Activated B cell treated with CpG ODN at 0.5 μM for 24 hours (primary cell): ENCODE results near the gene SUPT3H. TPM values are rescaled to one million over a fixed set of nuclear protein-coding genes. Genes with fewer than 3 reads are reported as not detected.
A peak's percentile ranks its signal among the peaks of the same experiment; 100 is the strongest.

Experiments
- ATAC-seq: fragments of 200-7000 bp; cut with Tn5 transposase; one replicate; pipeline ENCODE4 v1.10.0; 2021; ENCODE audit warnings: low read depth, mild to moderate bottlenecking, moderate library complexity
- CTCF ChIA-PET: fragments of 350-600 bp; sonication (Branson Sonifier 250); formaldehyde crosslinking; loops from one replicate; lab custom pipeline; 2021; ENCODE audit warnings: antibody characterized with exemption; lab: Charles Lee
- POLR2A ChIA-PET: fragments of 350-600 bp; sonication (Branson Sonifier 250); formaldehyde crosslinking; loops from one replicate; lab custom pipeline; 2021; ENCODE audit warnings: antibody characterized with exemption; lab: Charles Lee
- DNase-seq: peaks from one replicate; pipeline ENCODE4 v3.0.0; 2022
- H3K27ac Mint-ChIP-seq: one replicate; pipeline ENCODE4 v1.8.0; 2020; ENCODE audit warnings: mixed read lengths
- H3K27me3 Mint-ChIP-seq: one replicate; pipeline ENCODE4 v1.8.0; 2021; ENCODE audit warnings: mixed read lengths
- H3K36me3 Mint-ChIP-seq: one replicate; pipeline ENCODE4 v1.8.0; 2021; ENCODE audit warnings: low read depth, mixed read lengths
- H3K4me1 Mint-ChIP-seq: one replicate; pipeline ENCODE4 v1.8.0; 2021; ENCODE audit warnings: mixed read lengths
- H3K4me3 Mint-ChIP-seq: one replicate; pipeline ENCODE4 v1.8.0; 2020; ENCODE audit warnings: mild to moderate bottlenecking, mixed read lengths
- H3K9me3 Mint-ChIP-seq: one replicate; pipeline ENCODE4 v1.8.0; 2020; ENCODE audit warnings: mixed read lengths
- CTCF ChIP-seq: fragments of 200-600 bp; IDR thresholded peaks from one replicate; pipeline ENCODE4 v1.8.0; 2022; ENCODE audit warnings: antibody characterized with exemption, mild to moderate bottlenecking
- intact Hi-C: fragments of 100-400 bp; cut with micrococcal nuclease; formaldehyde crosslinking; loops from one replicate; pipeline ENCODE4 v1.15.1; 2024
- total RNA-seq: library from RNA; stranded (reverse); gene quantifications from 2 replicates; pipeline ENCODE4 v1.2.3, GENCODE V29; 2022

Gene SUPT3H
- total RNA-seq, 1 donor from 2014 or later = 9.9 TPM

- H3K27me3 Mint-ChIP-seq = peaks cover 50% of the 10 kb centered on the region
- H3K4me3 Mint-ChIP-seq = peak overlapping the region; percentile 69
- POLR2A ChIA-PET = interaction anchor here (3.3 kb wide), 1 partner anchor 43 kb away, joined by 16 read pairs; the partner anchor contains the start of gene SUPT3H
- TF ChIP-seq CTCF = no peak
- peak overlapping the region; percentile 76 for H3K27ac Mint-ChIP-seq
- H3K9me3 Mint-ChIP-seq = no peaks in the 10 kb centered on the region
- ATAC-seq (no peak), DNase-seq (peak; percentile 35)
- CTCF ChIA-PET = interaction anchor here (0.7 to 3.2 kb wide), 8 partner anchors 42 to 945 kb away, joined by 3 to 14 read pairs (median 5); partner anchors contain the start of gene SUPT3H
- peaks cover 54% of the 10 kb centered on the region for H3K4me1 Mint-ChIP-seq
- intact Hi-C loops = loop anchor here (2.0 to 5.0 kb wide), 4 partner anchors 127 to 765 kb away; no protein-coding TSS in a partner anchor
- no peaks in the 10 kb centered on the region for H3K36me3 Mint-ChIP-seq
Observed at GRCh38 chr6:45420083-45420908, 42.6 kb upstream of the SUPT3H start.

- POLR2A ChIA-PET = interaction anchor here (3.3 kb wide), 1 partner anchor 42 kb away, joined by 16 read pairs; the partner anchor contains the start of gene SUPT3H
- no peaks in the 10 kb centered on the region for H3K9me3 Mint-ChIP-seq
Observed at GRCh38 chr6:45419571-45420082, 41.9 kb upstream of the SUPT3H start.

GRCh38 chr6:45417436-45417835, 39.7 kb upstream of the SUPT3H start:
- ChIA-PET POLR2A (no interaction called here), CTCF (interaction anchor here (1.0 to 1.1 kb wide), 2 partner anchors 503 to 513 kb away, joined by 3 read pairs; no protein-coding TSS in a partner anchor)
- intact Hi-C loops = no loop called here
- H3K36me3 Mint-ChIP-seq = no peaks in the 10 kb centered on the region
- H3K27ac Mint-ChIP-seq = no peak overlapping the region
- H3K4me1 Mint-ChIP-seq = peaks cover 34% of the 10 kb centered on the region
- H3K9me3 Mint-ChIP-seq = no peaks in the 10 kb centered on the region
- H3K4me3 Mint-ChIP-seq = no peak overlapping the region
- TF ChIP-seq CTCF = no peak
- H3K27me3 Mint-ChIP-seq = peaks cover 41% of the 10 kb centered on the region
- no peak for DNase-seq
- ATAC-seq = no peak

More at GRCh38 chr6:45419571-45420082, 41.9 kb upstream of the SUPT3H start:
- ATAC-seq = peak; percentile 15
- no peaks in the 10 kb centered on the region for H3K36me3 Mint-ChIP-seq
- peaks cover 49% of the 10 kb centered on the region for H3K4me1 Mint-ChIP-seq
- intact Hi-C loops = loop anchor here (2.0 to 5.0 kb wide), 4 partner anchors 128 to 765 kb away; no protein-coding TSS in a partner anchor
- CTCF ChIA-PET = interaction anchor here (0.7 to 3.2 kb wide), 6 partner anchors 42 to 944 kb away, joined by 3 to 14 read pairs (median 4); partner anchors contain the start of gene SUPT3H
- peaks cover 51% of the 10 kb centered on the region for H3K27me3 Mint-ChIP-seq
- no peak overlapping the region for H3K27ac Mint-ChIP-seq
- TF ChIP-seq CTCF = no peak
- DNase-seq = peak; percentile 51
- H3K4me3 Mint-ChIP-seq = peak overlapping the region; percentile 69

- CTCF ChIA-PET = no interaction called here
- peaks cover 38% of the 10 kb centered on the region for H3K27me3 Mint-ChIP-seq
Observed at GRCh38 chr6:45416700-45417099, 39.0 kb upstream of the SUPT3H start.

More at GRCh38 chr6:45416700-45417099, 39.0 kb upstream of the SUPT3H start:
- ATAC-seq (no peak), DNase-seq (no peak)
- H3K9me3 Mint-ChIP-seq = no peaks in the 10 kb centered on the region
- H3K4me1 Mint-ChIP-seq = peaks cover 30% of the 10 kb centered on the region
- no peaks in the 10 kb centered on the region for H3K36me3 Mint-ChIP-seq
- no peak overlapping the region for H3K27ac Mint-ChIP-seq
- POLR2A ChIA-PET = no interaction called here
- intact Hi-C loops = no loop called here
- no peak overlapping the region for H3K4me3 Mint-ChIP-seq
- no peak for TF ChIP-seq CTCF
